ENCODE results near the gene IRX5.

The IRX5 gene

GRCh38 chr16:54930005-54930868 lies at the start of gene IRX5:
Gene IRX5, plus strand, starts transcription at chr16:54930865. Its CDS starts 334 bp downstream, at chr16:54931199.
- DNase-seq: peak; percentile 34 to 43

GRCh38 chr16:54882556-54882955 lies 48.1 kb upstream of the IRX5 start:
- DNase-seq: no peak

GRCh38 chr16:54883358-54883757 lies 47.3 kb upstream of the IRX5 start:
- no peak for DNase-seq

GRCh38 chr16:54886078-54886477 lies 44.6 kb upstream of the IRX5 start:
- no peak for DNase-seq

- no peak for DNase-seq
Measured at GRCh38 chr16:54890381-54890780, 40.3 kb upstream of the IRX5 start.

GRCh38 chr16:54891346-54891745 lies 39.3 kb upstream of the IRX5 start:
- no peak for DNase-seq

GRCh38 chr16:54892981-54893380 lies 37.7 kb upstream of the IRX5 start:
- DNase-seq: no peak

- DNase-seq: no peak
Measured at GRCh38 chr16:54897930-54898329, 32.7 kb upstream of the IRX5 start.

GRCh38 chr16:54901606-54902005 lies 29.1 kb upstream of the IRX5 start:
- no peak for DNase-seq

- DNase-seq: no peak
Measured at GRCh38 chr16:54903047-54903446, 27.6 kb upstream of the IRX5 start.

- no peak for DNase-seq
Measured at GRCh38 chr16:54911079-54911478, 19.6 kb upstream of the IRX5 start.

- no peak for DNase-seq
Measured at GRCh38 chr16:54912720-54913119, 17.9 kb upstream of the IRX5 start.

- DNase-seq: no peak
Measured at GRCh38 chr16:54921206-54921824, 9.3 kb upstream of the IRX5 start.

GRCh38 chr16:54923055-54923473 lies 7.6 kb upstream of the IRX5 start:
- DNase-seq: no peak

GRCh38 chr16:54923988-54924387 lies 6.7 kb upstream of the IRX5 start:
- DNase-seq: no peak

- DNase-seq: no peak
Measured at GRCh38 chr16:54926166-54926838, 4.4 kb upstream of the IRX5 start.

- DNase-seq: no peak
Measured at GRCh38 chr16:54927125-54928015, 3.3 kb upstream of the IRX5 start.

- no peak for DNase-seq
Measured at GRCh38 chr16:54928016-54928356, 2.7 kb upstream of the IRX5 start.

GRCh38 chr16:54928411-54929089 lies 2.1 kb upstream of the IRX5 start:
- DNase-seq: peak; percentile 30 to 51

GRCh38 chr16:54929090-54930004 lies 1.3 kb upstream of the IRX5 start:
- DNase-seq: peak; percentile 95 to 97

GRCh38 chr16:54930869-54931119 lies 129 bp downstream of the IRX5 start:
- DNase-seq: no peak

Measured in CD4-positive, alpha-beta T cell treated with Interleukin-4 for 1 hour (primary cell).